BLaER1 (cell line): Measurements from ENCODE around the gene PARD3.

ENCODE experiments used
- H3K27ac ChIP-seq: shearing (Covaris generic); formaldehyde crosslinking; 2 replicates; pipeline ENCODE4 v1.8.1; 2022
- H3K27me3 ChIP-seq: shearing (Covaris generic); formaldehyde crosslinking; 2 replicates; pipeline ENCODE4 v1.8.1; 2022
- H3K36me3 ChIP-seq: shearing (Covaris generic); formaldehyde crosslinking; 2 replicates; pipeline ENCODE4 v1.8.1; 2022
- H3K4me1 ChIP-seq: shearing (Covaris generic); formaldehyde crosslinking; 2 replicates; pipeline ENCODE4 v1.8.1; 2022
- H3K4me2 ChIP-seq: shearing (Covaris generic); formaldehyde crosslinking; 2 replicates; pipeline ENCODE4 v1.8.1; 2022
- H3K4me3 ChIP-seq: shearing (Covaris generic); formaldehyde crosslinking; 2 replicates; pipeline ENCODE4 v1.8.1; 2022
- H3K9ac ChIP-seq: shearing (Covaris generic); formaldehyde crosslinking; 2 replicates; pipeline ENCODE4 v1.8.1; 2022
- H3K9me3 ChIP-seq: shearing (Covaris generic); formaldehyde crosslinking; 2 replicates; pipeline ENCODE4 v1.8.1; 2022
- H4K20me1 ChIP-seq: shearing (Covaris generic); formaldehyde crosslinking; 2 replicates; pipeline ENCODE4 v1.8.1; 2022
- Cebpa-rat ChIP-seq: shearing (Covaris generic); IDR thresholded peaks from 2 replicates; pipeline ENCODE4 v1.8.1; 2022

PARD3 gene

GRCh38 chr10:34789966-34790506 is 25.1 kb downstream of the PARD3 start:
- H3K36me3 ChIP-seq, result no peaks in the 10 kb centered on the region
- no peak for TF ChIP-seq Cebpa-rat
- H3K4me3 ChIP-seq, result no peak overlapping the region
- peaks cover 83% of the 10 kb centered on the region for H3K4me1 ChIP-seq
- peak overlapping the region; percentile 86 for H3K4me2 ChIP-seq
- H4K20me1 ChIP-seq, result peaks cover 88% of the 10 kb centered on the region
- H3K9ac ChIP-seq, result peak overlapping the region; percentile 63
- no peaks in the 10 kb centered on the region for H3K27me3 ChIP-seq
- no peaks in the 10 kb centered on the region for H3K9me3 ChIP-seq
- peak overlapping the region; percentile 65 for H3K27ac ChIP-seq

DNA sequence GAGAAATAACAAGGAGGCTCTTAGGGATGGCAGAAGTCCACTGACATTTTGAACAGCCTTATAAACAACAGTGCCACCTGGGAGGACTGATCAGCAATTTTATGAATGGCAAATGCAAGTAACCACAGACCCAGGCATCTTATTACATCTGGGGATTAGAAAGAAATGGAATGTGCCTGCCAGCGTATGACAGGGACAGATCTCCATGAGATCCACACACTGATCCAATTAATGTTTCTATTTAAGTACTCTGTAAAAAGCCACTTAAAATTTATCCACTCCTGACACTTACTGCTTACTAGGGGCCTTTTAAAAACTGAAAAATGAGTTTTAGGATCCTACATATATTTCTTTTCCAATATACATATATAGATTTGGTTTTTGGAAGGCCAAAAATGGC is 28.6 kb downstream of the PARD3 start:
- Histone ChIP-seq H3K36me3 (no peaks in the 10 kb centered on the region), H3K9ac (no peak overlapping the region), H3K4me2 (peak overlapping the region; percentile 29), H3K9me3 (no peaks in the 10 kb centered on the region), H3K4me1 (peaks cover 77% of the 10 kb centered on the region), H3K27me3 (no peaks in the 10 kb centered on the region), H3K27ac (no peak overlapping the region), H4K20me1 (peaks cover 61% of the 10 kb centered on the region), H3K4me3 (no peak overlapping the region)
- TF ChIP-seq Cebpa-rat, result no peak

GRCh38 chr10:34781711-34782110 is 33.4 kb downstream of the PARD3 start:
- Histone ChIP-seq H3K36me3 (no peaks in the 10 kb centered on the region), H3K4me3 (peak overlapping the region; percentile 62), H4K20me1 (peaks cover 29% of the 10 kb centered on the region), H3K27ac (peak overlapping the region; percentile 75), H3K4me1 (peaks cover 75% of the 10 kb centered on the region), H3K9me3 (no peaks in the 10 kb centered on the region), H3K9ac (peak overlapping the region; percentile 74), H3K27me3 (no peaks in the 10 kb centered on the region), H3K4me2 (peak overlapping the region; percentile 92)
- no peak for TF ChIP-seq Cebpa-rat

GRCh38 chr10:34780818-34781380 is 34.2 kb downstream of the PARD3 start:
- Histone ChIP-seq H3K27me3 (no peaks in the 10 kb centered on the region), H3K9ac (peak overlapping the region; percentile 74), H3K36me3 (no peaks in the 10 kb centered on the region), H4K20me1 (peaks cover 20% of the 10 kb centered on the region), H3K9me3 (no peaks in the 10 kb centered on the region), H3K4me3 (peak overlapping the region; percentile 62), H3K27ac (peak overlapping the region; percentile 75), H3K4me2 (peak overlapping the region; percentile 92), H3K4me1 (peaks cover 74% of the 10 kb centered on the region)
- TF ChIP-seq Cebpa-rat, result no peak

DNA sequence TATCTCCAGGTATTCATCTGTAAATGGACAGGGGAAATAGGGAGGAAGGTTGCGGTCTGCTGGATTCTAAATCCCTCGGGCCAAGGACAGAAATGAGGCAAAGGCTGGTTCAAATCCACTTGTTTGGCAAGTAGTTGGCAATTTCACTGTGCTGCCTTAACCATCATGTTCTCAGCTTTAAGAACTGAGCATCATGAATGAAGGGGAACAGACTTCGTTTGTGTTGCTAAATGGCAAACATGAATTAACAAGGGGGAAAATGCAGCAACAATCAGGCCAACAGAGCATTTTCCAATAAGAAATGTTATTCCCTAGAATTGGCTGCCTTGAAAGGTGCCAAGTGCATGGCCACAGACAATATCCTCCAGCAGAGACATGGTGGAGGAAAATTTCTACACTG is 36.9 kb downstream of the PARD3 start:
- H3K4me1 ChIP-seq, result peaks cover 94% of the 10 kb centered on the region
- H3K9ac ChIP-seq, result no peak overlapping the region
- TF ChIP-seq Cebpa-rat, result no peak
- no peak overlapping the region for H3K4me3 ChIP-seq
- peaks cover 18% of the 10 kb centered on the region for H4K20me1 ChIP-seq
- no peaks in the 10 kb centered on the region for H3K36me3 ChIP-seq
- no peaks in the 10 kb centered on the region for H3K9me3 ChIP-seq
- H3K27ac ChIP-seq, result peak overlapping the region; percentile 0; the same call in 1 of the 2 replicates
- H3K4me2 ChIP-seq, result peak overlapping the region; percentile 47
- H3K27me3 ChIP-seq, result no peaks in the 10 kb centered on the region

GRCh38 chr10:34776090-34776690 is 38.9 kb downstream of the PARD3 start:
- no peaks in the 10 kb centered on the region for H3K36me3 ChIP-seq
- no peak overlapping the region for H3K9ac ChIP-seq
- H3K27ac ChIP-seq, result peak overlapping the region; percentile 36; the same call in 1 of the 2 replicates
- TF ChIP-seq Cebpa-rat, result no peak
- H3K4me1 ChIP-seq, result peaks cover 78% of the 10 kb centered on the region
- no peaks in the 10 kb centered on the region for H3K27me3 ChIP-seq
- peaks cover 8% of the 10 kb centered on the region for H4K20me1 ChIP-seq
- no peaks in the 10 kb centered on the region for H3K9me3 ChIP-seq
- H3K4me3 ChIP-seq, result no peak overlapping the region; the same call in 1 of the 2 replicates
- H3K4me2 ChIP-seq, result peak overlapping the region; percentile 64

GRCh38 chr10:34775044-34775637 is 40.0 kb downstream of the PARD3 start:
- Histone ChIP-seq H4K20me1 (peaks cover 17% of the 10 kb centered on the region), H3K9me3 (no peaks in the 10 kb centered on the region), H3K36me3 (no peaks in the 10 kb centered on the region), H3K27me3 (no peaks in the 10 kb centered on the region), H3K4me3 (no peak overlapping the region), H3K27ac (no peak overlapping the region), H3K4me1 (peaks cover 75% of the 10 kb centered on the region), H3K4me2 (peak overlapping the region; percentile 64), H3K9ac (no peak overlapping the region; the same call in 1 of the 2 replicates)
- TF ChIP-seq Cebpa-rat, result no peak

- Histone ChIP-seq H3K4me3 (no peak overlapping the region), H3K4me2 (peak overlapping the region; percentile 64), H3K27me3 (no peaks in the 10 kb centered on the region), H3K27ac (no peak overlapping the region), H3K9ac (no peak overlapping the region), H3K36me3 (peaks cover 5% of the 10 kb centered on the region; the same call in 1 of the 2 replicates), H3K4me1 (peaks cover 67% of the 10 kb centered on the region), H3K9me3 (no peaks in the 10 kb centered on the region), H4K20me1 (peaks cover 29% of the 10 kb centered on the region)
- TF ChIP-seq Cebpa-rat, result no peak
Observed at GRCh38 chr10:34773636-34774630, 41.2 kb downstream of the PARD3 start.

GRCh38 chr10:34771525-34771924 is 43.6 kb downstream of the PARD3 start:
- peaks cover 11% of the 10 kb centered on the region; the same call in 1 of the 2 replicates for H3K36me3 ChIP-seq
- no peak overlapping the region for H3K9ac ChIP-seq
- H3K27ac ChIP-seq, result no peak overlapping the region
- no peak overlapping the region for H3K4me2 ChIP-seq
- peaks cover 50% of the 10 kb centered on the region for H3K4me1 ChIP-seq
- no peak for TF ChIP-seq Cebpa-rat
- H3K4me3 ChIP-seq, result no peak overlapping the region
- H3K27me3 ChIP-seq, result no peaks in the 10 kb centered on the region
- H3K9me3 ChIP-seq, result no peaks in the 10 kb centered on the region
- peaks cover 53% of the 10 kb centered on the region for H4K20me1 ChIP-seq
